Stomach (tissue), 4 donors: Measurements from ENCODE around the gene HSPA4.

ENCODE experiments used
- POLR2A ChIP-seq, 4 donors: fragments of 450-650 bp; IDR thresholded peaks; one replicate each; pipeline ENCODE4 v1.6.1; 2016; ENCODE audit warnings: antibody characterized with exemption in 4 of 4, control low read depth in 2 of 4, mild to moderate bottlenecking in 1 of 4, moderate library complexity in 1 of 4
- POLR2AphosphoS5 ChIP-seq, 3 donors: sonication (generic); formaldehyde crosslinking; IDR thresholded peaks; one replicate each; pipeline ENCODE4 v1.6.1; 2016; ENCODE audit warnings: antibody characterized with exemption in 3 of 3
- TF ChIP-seq, protein P1 (sequence below), 7 experiments: fragments of 450-650 bp in 4 of 7; fragments of 200-600 bp in 3 of 7; sonication (generic) in 3 of 7; IDR thresholded peaks; one replicate each; pipeline ENCODE4 v1.5.1; 2016 to 2019; ENCODE audit warnings: antibody characterized with exemption in 7 of 7, control low read depth in 2 of 7, mild to moderate bottlenecking in 1 of 7

DNA sequence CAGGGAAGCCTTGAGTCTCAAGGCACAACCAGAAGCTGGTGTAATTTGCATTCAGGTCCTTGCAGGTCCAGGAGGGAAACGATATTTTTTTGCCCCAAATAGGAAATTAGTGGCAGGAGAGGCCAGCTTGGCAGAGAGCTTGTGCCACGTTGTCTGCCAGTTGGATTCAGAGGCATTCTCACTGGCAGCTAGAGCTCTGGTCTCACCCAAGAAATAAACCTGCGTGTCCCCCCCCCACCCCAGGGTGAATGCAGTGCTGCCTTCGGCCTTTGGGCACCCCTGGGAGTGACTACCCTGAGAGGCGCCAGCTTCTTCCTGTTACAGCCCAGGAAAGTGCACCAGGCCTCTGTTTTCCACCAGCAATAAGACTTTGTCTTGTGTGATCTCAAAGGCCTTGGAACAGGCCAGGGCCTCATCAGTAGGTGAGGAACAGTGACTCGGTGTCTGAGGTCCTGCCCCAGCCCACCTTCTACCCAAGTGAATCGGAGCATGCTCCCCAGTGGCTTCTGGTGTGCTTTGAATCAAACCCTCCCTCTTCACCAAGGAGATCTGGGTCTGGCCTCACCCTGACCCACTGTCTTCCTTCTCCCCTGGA is 68.4 kb downstream of the HSPA4 start:
- TF ChIP-seq, protein P1, sequence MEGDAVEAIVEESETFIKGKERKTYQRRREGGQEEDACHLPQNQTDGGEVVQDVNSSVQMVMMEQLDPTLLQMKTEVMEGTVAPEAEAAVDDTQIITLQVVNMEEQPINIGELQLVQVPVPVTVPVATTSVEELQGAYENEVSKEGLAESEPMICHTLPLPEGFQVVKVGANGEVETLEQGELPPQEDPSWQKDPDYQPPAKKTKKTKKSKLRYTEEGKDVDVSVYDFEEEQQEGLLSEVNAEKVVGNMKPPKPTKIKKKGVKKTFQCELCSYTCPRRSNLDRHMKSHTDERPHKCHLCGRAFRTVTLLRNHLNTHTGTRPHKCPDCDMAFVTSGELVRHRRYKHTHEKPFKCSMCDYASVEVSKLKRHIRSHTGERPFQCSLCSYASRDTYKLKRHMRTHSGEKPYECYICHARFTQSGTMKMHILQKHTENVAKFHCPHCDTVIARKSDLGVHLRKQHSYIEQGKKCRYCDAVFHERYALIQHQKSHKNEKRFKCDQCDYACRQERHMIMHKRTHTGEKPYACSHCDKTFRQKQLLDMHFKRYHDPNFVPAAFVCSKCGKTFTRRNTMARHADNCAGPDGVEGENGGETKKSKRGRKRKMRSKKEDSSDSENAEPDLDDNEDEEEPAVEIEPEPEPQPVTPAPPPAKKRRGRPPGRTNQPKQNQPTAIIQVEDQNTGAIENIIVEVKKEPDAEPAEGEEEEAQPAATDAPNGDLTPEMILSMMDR (IDR thresholded peaks at IDR 0.05), result no peak
- TF ChIP-seq POLR2A (IDR thresholded peaks at IDR 0.05), result no peak
- TF ChIP-seq POLR2AphosphoS5 (IDR thresholded peaks at IDR 0.05), result no peak
